Measurements from ENCODE around the gene PACRG. TPM values are rescaled to one million over a fixed set of nuclear protein-coding genes. Genes with fewer than 3 reads are reported as not detected.

The PACRG gene
- total and polyA plus RNA-seq, 2 of the 4 experiments (the other 2 are of a cell fraction) = not detected

GRCh38 chr6:163192591-163192990 is 464.8 kb downstream of the PACRG start:
- in situ Hi-C loops (cut with MboI; ENCODE audit: low sequenced_read_pairs) = no loop called here

More at GRCh38 chr6:163192591-163192990, 464.8 kb downstream of the PACRG start:
- 0% methylated on average over 1 of the region's 5 CpGs; no CpG with 5 or more reads in 1 of the 2 experiments for WGBS, 2 experiments (ENCODE audit: extremely low coverage in 2 of 2, insufficient read length in 1 of 2)
- Histone ChIP-seq H3K9me1 (ENCODE audit: insufficient read depth, low read length) (no peaks in the 10 kb centered on the region), H4K91ac (ENCODE audit: insufficient read depth, low read depth, low read length) (no peak overlapping the region), H3K4me3 (ENCODE audit: insufficient read depth, low read depth, low read length) (no peak overlapping the region), H3K79me1 (ENCODE audit: low read depth in 1 of 2, low read length in 2 of 2) (no peaks in the 10 kb centered on the region), H2BK15ac (ENCODE audit: low read depth, low read length) (no peak overlapping the region), H3K27ac (ENCODE audit: insufficient read depth, low read length) (no peak overlapping the region), H2BK5ac (ENCODE audit: low read depth, low read length, poor library complexity, severe bottlenecking) (no peak overlapping the region), H3K4me1 (ENCODE audit: control insufficient read depth, insufficient read depth, low read length) (no peaks in the 10 kb centered on the region), H3K27me3 (ENCODE audit: control insufficient read depth, insufficient read depth, low read length) (no peaks in the 10 kb centered on the region), H4K20me1 (ENCODE audit: insufficient read depth, low read length) (no peaks in the 10 kb centered on the region), H2AK9ac (replicated peaks; ENCODE audit: low read depth, low read length, poor library complexity) (no peak overlapping the region), H3K36me3 (ENCODE audit: control insufficient read depth, insufficient read depth, low read length) (no peaks in the 10 kb centered on the region), H3K18ac (ENCODE audit: low read depth, low read length) (no peak overlapping the region), H4K8ac (ENCODE audit: low read depth in 2 of 2, low read length in 2 of 2) (no peak overlapping the region), H3K4me2 (ENCODE audit: low read depth, low read length) (no peak overlapping the region), H3K4ac (ENCODE audit: low read depth, low read length) (no peak overlapping the region), H3K14ac (replicated peaks; ENCODE audit: low read depth, low read length) (no peak overlapping the region), H2AK5ac (ENCODE audit: low read depth, low read length) (no peak overlapping the region), H2AFZ (replicated peaks; ENCODE audit: low read length, poor library complexity) (no peak overlapping the region), H3K56ac (ENCODE audit: extremely low read depth, insufficient read depth, low read length) (no peak overlapping the region), H3K9ac (ENCODE audit: low read depth, low read length) (no peak overlapping the region), H2BK120ac (ENCODE audit: low read depth, low read length) (no peak overlapping the region), H2BK20ac (ENCODE audit: low read depth, low read length) (no peak overlapping the region), H4K5ac (ENCODE audit: low read depth, low read length) (no peak overlapping the region), H3K23ac (ENCODE audit: low read depth, low read length) (no peak overlapping the region), H3K9me3 (ENCODE audit: control insufficient read depth, insufficient read depth, low read length) (peaks cover 18% of the 10 kb centered on the region)
- no TSS peak for BruUV-seq (replicated peaks)
- no peak for TF ChIP-seq RCOR1 (IDR thresholded peaks at IDR 0.05; ENCODE audit: insufficient replicate concordance, low read length)
- no peak for TF ChIP-seq MAFK (IDR thresholded peaks at IDR 0.05; ENCODE audit: low read depth, low read length)
- no peak for TF ChIP-seq RFX5 (IDR thresholded peaks at IDR 0.05; ENCODE audit: low read depth, low read length)
- TF ChIP-seq CEBPB (IDR thresholded peaks at IDR 0.05; ENCODE audit: low read depth, low read length) = no peak
- DNase-seq = no peak
- dilution Hi-C loops (cut with HindIII; ENCODE audit: low sequenced_read_pairs, unreplicated experiment) (no loop called here), intact Hi-C loops (cut with micrococcal nuclease) (no loop called here)
- CTCF ChIA-PET = no interaction called here
- POLR2A ChIA-PET (ENCODE audit: unreplicated experiment) = no interaction called here
- ATAC-seq (ENCODE audit: low read depth) = no peak
